GM10266 (cell line): ENCODE results near the gene INO80E.

Experiments
- DNase-seq: peaks from one replicate; pipeline ENCODE4 v3.0.0; 2012; ENCODE audit errors: extremely low spot score
- CTCF ChIP-seq: IDR thresholded peaks from 2 replicates; pipeline ENCODE4 v1.5.1; 2012; ENCODE audit warnings: mild to moderate bottlenecking, low read depth; ENCODE audit not compliant: control insufficient read depth, insufficient read depth; ENCODE audit errors: missing control alignments

The INO80E gene

GRCh38 chr16:29961127-29961478 lies 34.9 kb upstream of the INO80E start:
- DNase-seq = no peak
- TF ChIP-seq CTCF = no peak

- no peak for TF ChIP-seq CTCF
- peak; percentile 98 for DNase-seq
Observed at GRCh38 chr16:29961479-29962343, 34.3 kb upstream of the INO80E start, which contains the start of gene TMEM219. Gene TMEM219 (plus strand): TSS chr16:29962079. CDS start chr16:29963144, 1,065 bp downstream.

- no peak for DNase-seq
- no peak for TF ChIP-seq CTCF
Observed at GRCh38 chr16:29962344-29962994, 33.6 kb upstream of the INO80E start.

GRCh38 chr16:29963021-29963743 lies 32.9 kb upstream of the INO80E start:
- TF ChIP-seq CTCF = no peak

GRCh38 chr16:29968205-29968604 lies 27.8 kb upstream of the INO80E start:
- TF ChIP-seq CTCF = no peak
- DNase-seq = no peak

More at GRCh38 chr16:29963021-29963743, 32.9 kb upstream of the INO80E start:
- DNase-seq = no peak

- no peak for TF ChIP-seq CTCF
- DNase-seq = no peak
Observed at GRCh38 chr16:29971304-29971703, 24.7 kb upstream of the INO80E start.
